Right renal pelvis (tissue), 4 donors: ENCODE data around the gene SPATC1L. TPM values are rescaled to one million over a fixed set of nuclear protein-coding genes. Genes with fewer than 3 reads are reported as not detected.
"Not testable (repeated sequence)": the region's sequence is repeated elsewhere in the genome, so short reads cannot be mapped to it uniquely, and the experiment has no call there.

Experiments
- DNase-seq, 4 donors: peaks; one replicate each; pipeline ENCODE4 v3.0.0-alpha.2; 2013; ENCODE audit warnings: low read depth in 4 of 4, low spot score in 3 of 4, missing footprints in 1 of 4
- polyA plus RNA-seq, 4 donors: library from polyadenylated mRNA; unstranded; fragments of 120-200 nt; gene quantifications; one replicate each; pipeline ENCODE4 v1.2.1, GENCODE V29; 2013; ENCODE audit not compliant: insufficient read length in 4 of 4

The SPATC1L gene
- polyA plus RNA-seq, 4 donors = 10.0 to 12.8 (median 12.6) TPM

DNA sequence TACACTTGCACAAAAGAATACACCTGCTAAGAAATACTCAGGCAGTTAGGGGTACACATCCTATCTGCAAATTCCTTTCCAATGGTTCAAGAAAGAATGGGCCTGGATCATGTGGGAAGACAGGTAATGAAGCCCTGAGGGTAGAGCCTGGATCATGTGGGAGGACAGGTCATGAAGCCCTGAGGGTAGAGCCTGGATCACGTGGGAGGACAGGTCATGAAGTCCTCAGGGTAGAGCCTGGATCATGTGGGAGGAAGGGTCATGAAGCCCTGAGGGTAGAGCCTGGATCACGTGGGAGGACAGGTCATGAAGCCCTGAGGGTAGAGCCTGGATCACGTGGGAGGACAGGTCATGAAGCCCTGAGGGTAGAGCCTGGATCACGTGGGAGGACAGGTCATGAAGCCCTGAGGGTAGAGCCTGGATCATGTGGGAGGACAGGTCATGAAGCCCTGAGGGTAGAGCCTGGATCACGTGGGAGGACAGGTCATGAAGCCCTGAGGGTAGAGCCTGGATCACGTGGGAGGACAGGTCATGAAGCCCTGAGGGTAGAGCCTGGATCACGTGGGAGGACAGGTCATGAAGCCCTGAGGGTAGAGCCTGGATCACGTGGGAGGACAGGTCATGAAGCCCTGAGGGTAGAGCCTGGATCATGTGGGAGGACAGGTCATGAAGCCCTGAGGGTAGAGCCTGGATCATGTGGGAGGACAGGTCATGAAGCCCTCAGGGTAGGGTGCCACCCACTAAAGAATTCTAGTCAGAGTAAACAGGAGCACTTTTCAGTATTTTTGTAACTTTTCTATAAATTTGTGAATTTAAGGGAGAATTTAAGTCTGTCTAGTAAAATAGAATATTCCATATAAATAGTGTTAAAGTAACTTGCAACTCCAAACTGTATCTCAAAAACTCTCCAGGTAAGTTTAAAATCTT is 16.9 kb upstream of the SPATC1L start:
- not testable (repeated sequence) for DNase-seq

DNA sequence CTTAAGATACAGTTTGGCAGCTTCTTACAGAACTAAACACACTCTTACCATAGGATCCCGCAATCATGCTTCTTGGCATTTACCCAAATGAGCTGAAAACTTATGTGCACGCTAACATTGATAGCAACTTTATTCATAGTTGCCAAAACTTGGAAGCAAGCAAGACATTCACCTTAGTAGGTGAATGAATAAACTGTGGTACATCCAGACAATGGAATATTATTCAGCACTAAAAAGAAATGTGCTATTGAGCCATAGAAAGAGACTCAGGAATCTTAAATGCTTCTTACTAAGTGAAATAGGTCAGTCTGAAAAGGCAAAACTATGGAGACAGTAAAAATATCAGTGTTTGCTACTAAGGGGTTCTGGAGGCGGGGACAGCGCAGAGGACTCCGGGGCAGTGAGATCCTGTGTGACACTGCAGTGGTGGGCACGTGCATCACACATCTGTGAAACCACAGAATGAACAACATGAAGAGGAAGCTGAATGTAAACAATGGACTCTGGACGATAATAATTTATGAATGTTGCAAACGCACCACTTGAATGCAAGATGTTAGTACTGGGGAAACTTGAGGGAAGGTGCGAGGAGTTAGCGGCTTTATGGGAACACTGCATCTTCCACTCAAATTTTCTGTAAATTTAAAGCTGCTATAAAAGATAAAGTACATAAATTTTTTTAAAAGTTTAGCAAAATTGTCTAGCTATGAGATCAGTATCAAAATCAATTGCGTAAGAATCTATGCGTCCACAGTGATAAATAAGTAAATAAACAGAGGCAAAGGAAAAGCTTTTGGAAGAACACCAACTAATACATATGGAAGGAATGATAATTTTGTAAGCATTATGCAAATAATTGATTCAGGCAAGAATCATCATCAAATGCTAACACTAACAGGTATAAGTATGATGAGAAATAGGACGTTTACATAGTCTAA is 15.4 kb upstream of the SPATC1L start:
- DNase-seq = no peak

DNA sequence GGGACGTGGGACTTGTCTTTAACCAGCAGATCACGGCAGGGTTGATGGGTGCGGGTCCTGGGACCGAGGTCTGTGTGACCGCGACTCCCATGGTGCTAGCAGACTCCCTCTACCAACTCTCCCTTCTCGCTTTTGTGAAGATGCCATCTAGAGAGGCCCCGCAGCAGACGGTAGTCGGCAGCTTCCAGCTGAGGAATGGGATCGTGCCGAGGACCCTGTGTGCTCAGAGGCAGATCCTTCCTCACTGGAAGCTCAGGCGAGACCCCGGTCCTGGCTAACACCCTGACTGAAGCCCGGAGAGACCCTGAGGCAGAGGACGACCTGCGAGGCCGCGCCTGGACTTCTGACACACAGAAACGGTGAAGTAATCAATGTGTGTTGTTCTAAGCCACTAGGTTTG is 12.5 kb upstream of the SPATC1L start:
- no peak for DNase-seq

DNA sequence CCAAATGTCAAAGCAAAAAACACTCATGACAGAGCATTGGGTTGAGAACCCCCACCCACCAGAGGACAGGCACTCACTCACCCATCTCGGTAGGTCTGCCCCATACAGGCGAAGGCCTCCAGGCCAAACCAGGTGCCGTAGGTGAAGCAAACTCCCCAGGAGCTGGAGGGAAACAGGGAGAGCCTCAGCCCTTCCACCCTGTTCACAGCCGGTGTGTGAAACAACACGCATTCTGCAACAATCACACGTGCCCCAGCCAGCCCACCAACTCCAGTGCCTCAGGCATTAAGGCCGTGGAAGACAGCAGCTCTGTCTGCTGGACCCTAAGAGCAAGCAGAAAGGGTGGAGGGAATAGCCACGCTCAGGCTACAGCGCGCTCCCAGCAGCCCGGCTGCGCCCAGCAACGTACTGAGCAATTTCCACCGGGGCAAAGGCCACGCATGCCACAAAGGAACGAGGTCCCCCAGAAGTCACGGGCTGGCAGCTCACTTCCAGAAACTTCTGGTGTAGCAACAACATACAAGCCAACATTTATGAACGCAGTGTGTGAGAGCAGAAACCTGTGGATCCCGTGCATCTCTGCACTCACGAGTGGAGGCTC is 11.4 kb upstream of the SPATC1L start:
- DNase-seq = no peak

DNA sequence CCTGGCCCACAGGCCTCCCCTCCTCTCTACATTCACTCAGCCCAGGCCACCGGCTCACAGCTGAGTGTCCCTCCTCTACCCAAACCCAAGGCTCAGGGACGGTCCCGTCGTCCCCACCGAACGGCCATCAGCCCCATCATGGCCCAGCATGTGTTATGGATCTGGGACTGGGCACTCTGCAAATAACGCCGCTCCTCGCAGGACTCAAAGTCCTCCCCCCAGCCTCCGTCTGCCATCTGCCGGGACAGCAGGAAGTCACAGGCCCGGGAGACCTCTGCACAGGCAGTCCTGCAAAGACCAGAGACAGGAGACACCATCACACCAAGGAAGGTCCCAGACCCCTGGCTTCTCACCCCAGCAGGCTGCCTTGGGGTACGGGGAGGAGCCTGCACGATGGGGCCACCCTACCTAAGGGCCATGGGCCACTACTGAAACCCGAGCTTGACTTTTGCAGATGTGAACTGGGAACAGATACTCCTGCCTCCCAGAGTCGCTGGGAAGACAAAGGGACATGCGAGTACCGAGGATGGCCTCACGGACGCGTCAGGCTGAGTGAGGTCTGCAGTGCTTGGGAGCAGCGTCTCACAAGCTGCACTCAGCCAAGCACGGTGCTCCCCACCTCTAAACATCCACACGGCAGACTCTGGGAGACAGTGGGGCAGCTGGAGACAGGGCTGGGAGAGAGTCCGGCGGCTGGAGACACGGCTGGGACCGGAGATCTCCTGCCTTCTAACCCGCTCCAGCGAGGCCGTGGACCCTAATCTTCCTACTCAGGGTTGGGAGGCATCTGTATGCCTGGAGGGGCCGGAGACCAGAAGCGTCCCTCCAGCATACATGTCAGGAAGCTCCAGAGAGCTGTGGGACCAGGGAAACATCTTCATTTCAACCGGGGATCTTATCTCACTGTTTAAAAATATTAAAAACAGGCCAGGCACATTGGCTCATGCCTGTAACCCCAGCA is 10.4 kb upstream of the SPATC1L start:
- DNase-seq = no peak

DNA sequence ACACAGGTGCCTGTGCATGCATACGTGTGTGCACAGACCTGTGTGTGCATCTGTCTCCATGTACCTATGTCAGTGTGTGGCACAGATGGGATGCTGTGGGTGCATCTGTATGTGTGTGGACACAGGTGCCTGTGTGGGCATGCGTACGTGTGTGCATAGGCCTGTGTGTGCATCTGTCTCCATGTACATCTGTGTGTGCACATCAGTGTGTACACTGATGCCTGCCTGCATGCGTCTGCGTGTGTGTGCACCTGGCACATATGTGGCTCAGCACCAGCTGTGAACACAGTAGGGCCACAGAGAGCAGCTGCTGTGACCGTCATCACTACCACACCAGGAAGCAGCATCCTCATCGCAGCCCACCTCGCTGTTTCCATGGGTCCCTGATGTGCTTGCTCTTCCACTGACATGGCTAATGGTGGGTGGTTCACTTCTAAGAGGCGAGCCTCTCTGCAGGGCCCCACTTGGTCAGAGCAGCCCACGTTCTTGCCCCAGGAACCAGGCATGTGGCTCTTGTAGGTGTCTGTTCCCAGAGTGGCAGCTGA is 9.6 kb upstream of the SPATC1L start:
- no peak for DNase-seq

DNA sequence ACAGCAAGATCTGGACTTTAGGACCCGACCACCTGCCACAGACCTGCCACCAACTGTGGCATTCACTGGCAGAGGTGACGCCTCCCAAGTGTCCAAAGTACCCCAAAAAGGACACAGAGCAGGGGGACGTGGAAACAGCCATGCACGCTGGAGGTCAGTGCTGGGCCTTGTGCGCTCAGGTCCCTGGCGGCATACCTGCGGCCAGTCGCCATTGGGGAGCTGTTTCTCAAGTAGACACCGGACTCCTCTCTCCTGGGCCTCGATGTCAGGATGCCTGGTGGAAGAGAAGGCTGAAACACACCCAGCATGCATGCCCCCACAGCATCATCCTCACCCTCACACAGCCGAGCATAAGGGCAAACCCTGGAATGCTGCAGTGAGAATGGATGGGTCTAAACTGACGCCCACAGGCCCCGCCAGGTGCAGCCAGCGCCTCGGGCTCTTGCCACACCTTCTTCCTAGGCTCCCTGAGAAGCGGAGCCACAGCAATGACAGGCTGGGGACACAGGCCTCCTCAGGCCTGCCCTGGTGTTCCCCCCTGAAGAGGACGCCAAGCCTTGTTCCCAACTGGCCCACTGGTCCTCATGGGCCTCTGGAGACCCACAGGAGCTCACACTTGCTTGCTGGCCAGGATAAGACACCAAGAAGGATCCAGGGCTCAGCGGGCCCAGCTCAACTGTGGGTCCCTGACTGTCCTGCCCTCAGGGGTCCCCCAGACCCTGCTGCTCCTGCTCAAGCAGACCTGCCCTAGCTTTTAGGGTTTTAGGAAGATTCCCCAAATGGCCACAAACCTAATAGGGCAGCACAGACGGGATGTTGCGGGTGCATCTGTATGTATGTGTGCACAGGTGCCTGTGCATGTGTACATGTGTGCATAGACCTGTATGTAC is 7.7 kb upstream of the SPATC1L start:
- DNase-seq = no peak

DNA sequence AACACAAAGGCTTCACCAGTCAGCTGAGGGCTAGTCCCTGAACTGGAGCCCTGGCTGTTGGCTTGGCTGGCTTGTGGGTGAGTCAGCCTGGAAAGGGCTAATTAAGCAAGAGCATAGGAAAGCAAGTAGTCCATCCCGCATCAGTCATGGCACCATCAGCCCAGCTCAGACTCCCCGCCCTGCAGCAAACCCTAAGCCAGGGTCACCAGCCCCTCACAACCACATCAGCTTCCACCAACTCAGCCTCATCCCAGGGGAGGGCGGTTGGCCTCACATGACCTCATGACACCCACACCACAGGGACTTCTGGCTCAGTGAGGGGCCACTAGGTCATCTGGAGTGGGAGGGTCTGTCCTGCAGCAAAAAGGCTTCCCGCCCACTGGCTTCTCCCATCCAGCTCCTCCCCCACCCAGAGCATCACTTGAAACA is 7.0 kb upstream of the SPATC1L start:
- DNase-seq = no peak

DNA sequence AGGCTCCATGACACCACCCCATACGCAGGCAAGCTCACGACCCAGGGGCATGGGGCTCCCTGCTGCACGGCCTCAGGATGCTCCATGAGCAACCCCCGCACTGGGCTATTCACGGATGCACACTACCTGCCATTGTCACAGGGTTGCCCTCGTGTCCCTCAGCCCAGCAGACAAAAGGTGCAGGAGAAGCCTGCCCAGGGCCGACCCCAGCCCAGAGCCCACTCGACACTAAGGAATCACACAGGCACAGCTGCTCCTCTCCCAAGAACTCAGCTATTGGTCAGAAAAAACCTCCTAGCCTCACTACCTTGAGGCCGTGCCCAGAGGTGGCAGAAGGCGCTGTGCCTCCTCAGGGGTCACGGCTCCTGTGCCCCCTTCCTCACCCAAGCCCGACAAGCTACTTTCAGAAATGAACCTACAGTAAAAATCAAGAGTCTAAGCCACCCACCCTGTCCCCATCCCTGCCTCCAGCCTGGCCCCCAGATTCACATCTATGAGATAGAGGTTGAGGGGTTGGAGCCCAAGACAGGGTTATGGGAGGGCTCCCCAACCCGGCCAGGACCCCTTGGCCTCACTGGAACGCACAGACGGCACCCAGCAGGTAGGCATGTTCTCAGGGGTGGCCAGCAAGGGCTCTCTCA is 6.4 kb upstream of the SPATC1L start:
- no peak for DNase-seq

DNA sequence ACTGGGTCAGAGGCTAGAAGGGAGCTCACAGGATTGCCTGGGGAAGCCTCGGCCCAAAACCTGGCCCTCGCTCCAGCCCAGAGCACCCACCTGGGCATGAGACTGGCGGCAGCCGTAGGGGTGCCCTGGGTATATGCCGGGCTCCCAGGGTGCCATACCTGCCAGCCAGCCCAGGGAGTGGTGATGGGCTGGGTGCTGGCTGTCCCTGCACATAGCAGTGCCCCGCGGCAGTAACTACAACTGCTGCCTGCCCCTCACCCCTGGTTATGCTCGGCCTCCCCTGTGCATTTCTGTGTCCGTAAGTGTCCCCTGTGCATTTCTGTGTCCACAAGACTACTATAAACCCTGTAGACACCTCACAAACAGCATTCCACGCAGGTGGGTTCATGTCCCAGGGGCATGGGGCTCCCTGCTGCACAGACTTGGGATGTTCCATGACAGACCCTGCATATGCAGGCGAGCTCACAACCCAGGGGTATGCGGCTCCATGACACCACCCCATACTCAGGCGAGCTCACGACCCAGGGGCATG is 5.8 kb upstream of the SPATC1L start:
- no peak for DNase-seq

DNA sequence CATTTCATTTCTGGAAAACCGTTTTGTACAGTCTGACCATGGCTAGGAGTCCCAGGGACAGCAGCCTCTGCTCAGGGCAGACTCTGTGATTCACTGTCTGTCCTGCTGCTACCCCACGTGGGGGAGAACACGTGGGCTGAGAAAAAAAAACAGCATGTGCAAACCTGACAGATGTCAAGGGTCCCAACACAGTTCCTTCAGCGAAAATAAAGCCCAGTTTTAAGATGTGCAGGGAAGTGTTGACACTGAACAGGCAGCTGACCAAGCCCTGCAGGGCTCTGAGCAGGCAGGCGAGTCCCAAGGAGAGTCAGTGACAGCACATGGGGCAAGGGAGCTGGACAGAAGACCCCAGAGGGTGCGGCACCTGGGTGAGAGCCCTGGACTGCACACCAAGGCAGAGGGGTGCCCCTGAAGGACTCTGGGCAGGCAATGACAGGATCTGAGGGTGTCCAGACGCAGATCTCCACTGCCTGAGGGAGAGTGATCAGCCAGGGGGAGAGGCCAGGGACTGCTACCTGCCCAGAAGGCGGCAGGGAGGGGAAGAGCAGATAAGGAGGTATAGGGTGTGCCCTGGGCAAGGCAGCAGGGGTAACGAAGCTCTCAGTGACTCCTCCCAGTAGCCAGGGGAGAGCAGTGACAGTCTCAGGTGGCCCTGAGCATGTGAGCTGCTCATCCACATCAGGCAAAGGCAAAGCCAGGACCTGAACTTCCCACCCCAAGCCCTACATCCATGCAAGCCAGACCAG is 5.1 kb upstream of the SPATC1L start:
- DNase-seq = no peak

DNA sequence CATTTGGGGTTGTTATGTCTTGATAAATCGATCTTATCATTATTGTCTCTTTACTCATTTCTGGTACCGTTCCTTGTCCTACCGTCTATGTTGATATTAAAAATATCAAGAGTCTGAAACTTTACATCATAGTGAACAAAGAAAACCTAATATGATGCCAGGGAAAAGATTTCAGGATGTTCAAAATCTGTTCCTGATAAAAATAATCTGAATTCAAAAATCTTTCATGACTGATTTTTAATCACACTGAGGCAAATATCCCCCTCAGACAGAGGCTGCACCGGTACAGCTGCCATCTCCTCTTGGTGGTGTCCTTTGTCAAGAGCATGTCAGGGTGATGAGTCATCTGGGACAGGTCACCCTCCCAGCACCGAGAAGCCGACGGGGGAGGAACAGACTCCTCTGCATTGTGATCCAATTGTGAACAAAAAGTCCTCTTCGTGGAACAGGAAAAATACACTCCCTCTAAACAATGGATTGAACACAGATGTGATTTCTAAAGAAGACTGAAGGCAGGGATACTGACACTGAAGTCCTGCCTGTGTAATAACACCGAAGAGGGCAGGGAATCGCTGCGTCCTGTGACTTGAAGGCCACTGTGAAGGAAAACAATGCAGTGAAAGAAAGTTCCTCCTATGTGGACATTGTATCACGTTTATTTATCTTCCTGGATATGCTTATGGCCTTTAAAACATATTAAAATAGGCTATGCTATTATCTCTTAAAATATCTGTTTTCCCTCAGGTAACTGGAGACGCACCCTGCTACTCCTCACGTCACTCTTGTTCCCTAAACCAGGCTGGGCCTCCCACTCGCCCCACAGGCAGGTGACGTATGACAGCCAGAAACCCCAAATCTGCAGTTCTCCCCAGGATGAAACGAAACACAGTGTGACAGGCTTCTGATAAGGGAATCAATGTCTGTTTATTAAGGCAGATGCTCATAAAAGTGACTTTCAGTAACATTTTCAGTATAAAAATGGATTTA is 4.3 kb upstream of the SPATC1L start:
- no peak for DNase-seq

DNA sequence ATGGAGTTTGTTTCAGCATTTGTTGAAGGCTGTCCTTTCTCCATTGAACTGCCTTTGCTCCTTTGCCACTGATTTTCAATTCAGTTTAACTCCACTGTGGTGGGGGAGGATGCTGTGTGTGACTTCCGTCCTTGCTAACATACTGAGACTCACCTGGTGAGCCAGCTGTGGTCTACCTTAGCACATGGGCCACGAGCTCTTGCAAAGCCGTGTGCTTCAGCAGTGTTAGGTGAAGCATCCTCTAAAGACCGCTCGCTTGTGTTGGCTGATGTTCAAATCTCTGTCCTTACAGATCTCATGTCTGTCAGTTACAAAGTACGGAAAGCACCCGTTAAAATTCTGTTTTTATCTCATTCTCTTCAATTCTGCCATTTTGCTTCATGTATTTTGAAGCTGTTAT is 3.6 kb upstream of the SPATC1L start:
- DNase-seq = no peak

DNA sequence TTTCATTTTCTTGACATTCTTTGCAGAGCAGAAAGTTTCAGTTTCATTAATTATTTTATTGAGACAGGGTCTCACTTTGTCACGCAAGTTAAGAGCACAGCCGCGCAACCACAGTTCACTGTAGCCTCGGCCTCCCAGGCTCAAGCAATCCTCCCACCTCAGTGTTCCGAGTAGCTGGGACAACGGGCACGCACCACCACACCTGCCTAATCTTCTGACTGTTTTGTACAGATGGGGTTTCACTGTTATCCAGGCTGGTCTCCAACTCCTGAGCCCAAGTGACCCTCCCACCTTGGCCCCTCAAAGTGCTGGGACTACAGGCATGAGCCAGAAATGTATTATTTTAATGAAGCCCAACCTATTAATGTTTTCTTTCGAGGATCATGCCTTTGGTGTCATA is 3.0 kb upstream of the SPATC1L start:
- no peak for DNase-seq

DNA sequence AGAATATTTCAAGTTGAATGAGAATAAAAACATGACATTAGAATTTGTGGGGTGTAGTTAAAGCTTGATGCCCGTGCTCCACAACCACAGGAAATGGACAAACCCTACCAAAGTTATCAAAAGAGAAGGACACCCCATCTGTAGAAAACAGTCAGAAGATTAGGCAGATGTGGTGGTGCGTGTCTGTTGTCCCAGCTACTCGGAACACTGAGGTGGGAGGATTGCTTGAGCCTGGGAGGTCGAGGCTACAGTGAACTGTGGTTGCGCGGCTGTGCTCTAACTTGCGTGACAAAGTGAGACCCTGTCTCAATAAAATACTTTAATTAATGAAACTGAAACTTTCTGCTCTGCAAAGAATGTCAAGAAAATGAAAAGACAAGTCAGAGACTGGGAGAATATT is 1.5 kb upstream of the SPATC1L start:
- DNase-seq = no peak
